ENCODE results near the gene ZFYVE28.

- TF ChIP-seq POLR2A (IDR thresholded peaks at IDR 0.05), result no peak
- TF ChIP-seq, protein P1, sequence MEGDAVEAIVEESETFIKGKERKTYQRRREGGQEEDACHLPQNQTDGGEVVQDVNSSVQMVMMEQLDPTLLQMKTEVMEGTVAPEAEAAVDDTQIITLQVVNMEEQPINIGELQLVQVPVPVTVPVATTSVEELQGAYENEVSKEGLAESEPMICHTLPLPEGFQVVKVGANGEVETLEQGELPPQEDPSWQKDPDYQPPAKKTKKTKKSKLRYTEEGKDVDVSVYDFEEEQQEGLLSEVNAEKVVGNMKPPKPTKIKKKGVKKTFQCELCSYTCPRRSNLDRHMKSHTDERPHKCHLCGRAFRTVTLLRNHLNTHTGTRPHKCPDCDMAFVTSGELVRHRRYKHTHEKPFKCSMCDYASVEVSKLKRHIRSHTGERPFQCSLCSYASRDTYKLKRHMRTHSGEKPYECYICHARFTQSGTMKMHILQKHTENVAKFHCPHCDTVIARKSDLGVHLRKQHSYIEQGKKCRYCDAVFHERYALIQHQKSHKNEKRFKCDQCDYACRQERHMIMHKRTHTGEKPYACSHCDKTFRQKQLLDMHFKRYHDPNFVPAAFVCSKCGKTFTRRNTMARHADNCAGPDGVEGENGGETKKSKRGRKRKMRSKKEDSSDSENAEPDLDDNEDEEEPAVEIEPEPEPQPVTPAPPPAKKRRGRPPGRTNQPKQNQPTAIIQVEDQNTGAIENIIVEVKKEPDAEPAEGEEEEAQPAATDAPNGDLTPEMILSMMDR (IDR thresholded peaks at IDR 0.05), result peak in 2 of 4 donors; percentile 5 to 48
Observed at GRCh38 chr4:2418650-2419571, 466 bp upstream of the ZFYVE28 start, which contains the start of gene CFAP99.
